GM18498 (cell line): ENCODE measurements around the gene NTRK3.

Source experiments
- ATAC-seq: cut with Tn5 transposase; IDR thresholded peaks from one replicate; pipeline ENCODE4 v1.9.1; 2021; ENCODE audit warnings: mild to moderate bottlenecking, moderate library complexity; ENCODE audit not compliant: unreplicated experiment

NTRK3 gene

GRCh38 chr15:87954793-87955192, 301.7 kb downstream of the NTRK3 start:
- no peak for ATAC-seq

- no peak for ATAC-seq
Observed at GRCh38 chr15:87952736-87953287, 303.7 kb downstream of the NTRK3 start.

GRCh38 chr15:87949575-87950223, 306.8 kb downstream of the NTRK3 start:
- ATAC-seq = no peak

- no peak for ATAC-seq
Observed at GRCh38 chr15:87949151-87949574, 307.4 kb downstream of the NTRK3 start.

- ATAC-seq = no peak
Observed at GRCh38 chr15:87947560-87947959, 309.0 kb downstream of the NTRK3 start.

- ATAC-seq = no peak
Observed at GRCh38 chr15:87945246-87945645, 311.3 kb downstream of the NTRK3 start.

GRCh38 chr15:87944691-87945090, 311.8 kb downstream of the NTRK3 start:
- ATAC-seq = no peak

GRCh38 chr15:87944050-87944449, 312.5 kb downstream of the NTRK3 start:
- ATAC-seq = no peak

GRCh38 chr15:87943626-87944025, 312.9 kb downstream of the NTRK3 start:
- ATAC-seq = no peak

GRCh38 chr15:87942316-87942715, 314.2 kb downstream of the NTRK3 start:
- ATAC-seq = no peak

- ATAC-seq = no peak
Observed at GRCh38 chr15:87941606-87942005, 314.9 kb downstream of the NTRK3 start.

GRCh38 chr15:87940768-87941167, 315.8 kb downstream of the NTRK3 start:
- ATAC-seq = no peak

GRCh38 chr15:87939848-87940457, 316.6 kb downstream of the NTRK3 start:
- no peak for ATAC-seq

- ATAC-seq = no peak
Observed at GRCh38 chr15:87938031-87938430, 318.5 kb downstream of the NTRK3 start.

GRCh38 chr15:87935583-87935982, 321.0 kb downstream of the NTRK3 start:
- ATAC-seq = no peak

- no peak for ATAC-seq
Observed at GRCh38 chr15:87931584-87931983, 325.0 kb downstream of the NTRK3 start.

- no peak for ATAC-seq
Observed at GRCh38 chr15:87930457-87930856, 326.1 kb downstream of the NTRK3 start.

GRCh38 chr15:87929841-87930240, 326.7 kb downstream of the NTRK3 start:
- ATAC-seq = no peak

- ATAC-seq = no peak
Observed at GRCh38 chr15:87924433-87924832, 332.1 kb downstream of the NTRK3 start.

GRCh38 chr15:87919064-87919463, 337.5 kb downstream of the NTRK3 start:
- ATAC-seq = no peak

GRCh38 chr15:87917480-87917879, 339.1 kb downstream of the NTRK3 start:
- no peak for ATAC-seq

- ATAC-seq = no peak
Observed at GRCh38 chr15:87916208-87916607, 340.3 kb downstream of the NTRK3 start.
